DMS79 treated with DMSO at 0.1 percent for 48 hours (cell line): ENCODE data around the gene FAM117B.

Experiments
- DNase-seq: peaks from one replicate; lab custom pipeline; 2025; lab: John Stamatoyannopoulos, UW

Gene FAM117B

GRCh38 chr2:202634556-202635427 is at the start of gene FAM117B:
Gene FAM117B (plus strand): TSS chr2:202634969. CDS start chr2:202635188, 219 bp downstream.
- DNase-seq = peak; percentile 93

DNA sequence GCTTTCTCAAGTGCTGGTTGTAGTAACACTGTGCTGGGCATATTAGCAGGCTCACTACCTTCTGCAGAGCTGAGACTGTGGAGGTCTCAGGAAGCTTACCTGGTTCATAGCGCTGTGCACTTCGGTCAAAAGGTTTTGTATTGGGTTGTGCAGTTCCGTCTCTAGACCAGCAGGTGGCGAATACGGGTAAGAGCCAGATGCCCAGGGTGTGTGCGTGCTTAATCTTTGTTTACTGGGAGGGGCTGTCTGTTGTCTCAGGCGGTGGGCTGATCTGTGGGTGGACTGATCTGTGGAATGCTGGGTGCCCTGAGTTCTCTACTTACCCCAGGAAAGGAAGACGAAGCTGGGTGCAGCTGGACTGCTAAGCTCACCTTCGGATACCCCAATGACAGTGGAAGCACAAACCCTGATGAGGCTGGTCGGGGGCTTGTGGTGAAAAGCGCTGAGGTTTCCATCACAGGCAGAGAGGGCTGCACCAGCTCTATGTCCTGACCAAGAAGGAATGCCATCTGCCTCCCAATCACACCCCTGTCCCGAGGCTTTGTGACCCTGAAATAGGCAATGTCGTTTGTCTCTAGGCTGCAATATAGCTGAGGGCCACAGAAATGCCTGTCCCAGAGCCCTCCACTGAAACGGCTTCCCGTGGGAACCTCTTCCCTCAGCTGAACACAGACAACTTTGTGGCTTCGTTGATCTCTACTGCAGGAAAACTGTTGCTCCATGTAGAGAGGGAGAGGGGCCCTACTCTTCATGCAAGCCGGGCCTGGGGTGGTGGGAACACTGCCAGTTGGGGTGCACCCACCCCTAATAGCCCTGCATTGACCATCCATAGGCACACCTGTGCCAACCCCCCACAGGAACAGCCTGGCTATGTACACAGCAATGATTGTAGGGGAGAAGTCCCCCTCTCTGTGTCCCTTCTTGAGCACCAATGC is 45.9 kb upstream of the FAM117B start:
- peak; percentile 92 for DNase-seq

GRCh38 chr2:202589582-202589949 is 45.2 kb upstream of the FAM117B start:
- no peak for DNase-seq

- no peak for DNase-seq
Observed at GRCh38 chr2:202592566-202592965, 42.2 kb upstream of the FAM117B start.

GRCh38 chr2:202599105-202599504 is 35.7 kb upstream of the FAM117B start:
- no peak for DNase-seq

- no peak for DNase-seq
Observed at GRCh38 chr2:202599911-202600310, 34.9 kb upstream of the FAM117B start.

- no peak for DNase-seq
Observed at GRCh38 chr2:202604699-202605098, 30.1 kb upstream of the FAM117B start.

DNA sequence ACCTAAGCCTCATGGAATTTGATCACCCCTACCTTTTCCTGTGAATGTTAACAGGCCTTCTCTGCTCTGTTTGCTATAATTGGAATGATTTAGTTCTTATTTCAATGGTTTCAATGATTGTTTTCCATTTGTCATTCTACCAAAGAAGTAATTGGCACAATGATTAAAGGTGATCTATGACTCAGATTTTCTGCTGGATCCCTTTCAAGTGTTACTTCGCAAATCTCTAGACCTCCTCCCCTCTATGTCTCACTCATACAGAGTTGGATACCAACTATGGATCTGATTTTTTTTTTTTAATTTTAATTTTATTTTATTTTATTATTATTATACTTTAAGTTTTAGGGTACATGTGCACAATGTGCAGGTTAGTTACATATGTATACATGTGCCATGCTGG is 29.6 kb upstream of the FAM117B start:
- DNase-seq = no peak

GRCh38 chr2:202608142-202608852 is 26.5 kb upstream of the FAM117B start:
- no peak for DNase-seq

DNA sequence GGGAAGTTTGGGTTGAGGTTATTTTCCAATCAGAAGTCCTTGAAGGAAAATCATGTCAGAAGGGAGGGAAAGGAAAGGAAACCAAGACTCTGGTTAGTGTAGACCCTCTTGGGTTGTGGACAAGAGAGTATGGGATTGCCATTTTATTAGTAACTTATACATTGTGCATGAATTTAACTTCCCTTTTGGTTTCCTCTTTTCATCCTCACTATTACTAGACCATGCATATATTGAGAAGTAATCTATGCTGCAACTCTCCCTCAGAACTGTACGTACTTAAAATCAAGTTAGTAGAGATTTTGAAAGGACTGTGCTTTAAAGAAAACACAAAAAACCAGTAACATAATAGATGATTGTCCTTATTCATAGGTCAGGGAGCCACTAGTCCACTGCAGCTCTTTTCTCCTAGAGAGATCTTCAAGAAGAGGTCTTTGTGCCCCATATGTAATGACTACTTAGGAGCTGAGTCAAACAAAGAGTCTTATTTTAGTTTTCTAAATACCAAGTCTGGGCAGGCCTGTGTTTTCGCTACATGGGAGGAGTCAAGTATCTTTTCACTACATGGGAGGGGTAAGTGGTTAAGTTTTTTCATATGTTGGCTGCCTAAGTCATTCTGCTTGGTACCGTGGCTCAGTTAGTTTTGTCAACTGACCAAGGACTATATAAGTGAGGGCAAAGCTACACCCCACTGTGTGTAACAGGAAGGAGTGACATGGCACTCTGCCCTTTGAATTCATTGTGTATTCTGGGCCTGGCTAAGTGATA is 25.2 kb upstream of the FAM117B start:
- DNase-seq = peak; percentile 3

GRCh38 chr2:202610380-202610779 is 24.4 kb upstream of the FAM117B start:
- DNase-seq = no peak

DNA sequence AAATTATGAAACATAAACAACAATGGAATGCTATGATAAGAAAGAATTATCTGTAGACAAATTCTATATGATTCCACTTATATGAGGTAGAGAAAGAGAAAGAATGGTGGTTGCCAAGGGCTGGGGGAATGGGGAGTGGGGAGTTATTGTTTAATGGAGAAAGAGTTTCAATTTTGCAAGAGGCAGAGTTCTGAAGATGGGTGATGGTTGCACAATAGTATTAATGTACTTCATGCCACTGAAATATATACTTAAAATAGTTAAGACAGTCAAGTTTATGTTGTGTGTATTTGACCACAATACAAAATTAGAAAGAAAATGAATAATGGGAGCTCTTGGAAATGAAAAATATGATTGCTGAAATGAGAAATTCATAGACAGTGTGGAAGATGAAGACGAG is 22.6 kb upstream of the FAM117B start:
- DNase-seq = no peak

- no peak for DNase-seq
Observed at GRCh38 chr2:202613479-202613878, 21.3 kb upstream of the FAM117B start.

DNA sequence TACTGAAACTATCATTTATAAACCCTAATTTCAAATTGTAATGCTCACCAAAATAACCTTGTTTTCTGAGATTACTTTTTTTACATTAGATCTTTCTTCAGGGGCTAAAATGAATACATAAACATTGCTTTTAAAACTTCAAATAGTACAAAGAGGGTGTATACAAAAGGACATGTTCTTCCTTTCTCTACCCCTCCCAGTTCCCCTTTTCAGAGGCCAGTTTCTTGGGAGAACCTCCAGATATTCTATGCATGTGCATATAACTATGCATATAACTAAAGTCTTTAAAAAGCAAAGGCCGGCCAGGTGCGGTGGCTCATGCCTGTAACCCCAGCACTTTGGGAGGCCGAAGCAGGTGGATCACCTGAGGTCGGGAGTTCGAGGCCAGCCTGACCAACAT is 10.6 kb upstream of the FAM117B start:
- no peak for DNase-seq

DNA sequence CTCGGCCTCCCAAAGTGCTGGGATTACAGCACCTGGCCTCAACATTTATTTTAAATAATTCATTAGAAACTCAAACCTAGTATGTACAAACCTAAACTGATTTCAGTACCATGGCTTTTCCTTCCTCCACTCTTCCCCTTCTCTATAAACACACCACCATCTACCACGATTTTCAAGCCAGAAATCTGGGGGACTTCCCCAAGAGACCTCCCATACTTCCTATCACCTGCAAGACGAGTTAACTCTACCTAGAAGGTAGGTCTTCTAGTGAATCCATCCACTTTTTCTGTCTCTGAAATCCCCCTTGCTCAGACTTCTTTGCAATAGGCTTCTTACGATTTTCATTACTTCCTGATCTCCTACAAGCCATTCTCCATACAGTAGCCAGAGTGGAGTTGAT is 7.7 kb upstream of the FAM117B start:
- DNase-seq = no peak

GRCh38 chr2:202628646-202629198 is 6.0 kb upstream of the FAM117B start:
- DNase-seq = no peak

DNA sequence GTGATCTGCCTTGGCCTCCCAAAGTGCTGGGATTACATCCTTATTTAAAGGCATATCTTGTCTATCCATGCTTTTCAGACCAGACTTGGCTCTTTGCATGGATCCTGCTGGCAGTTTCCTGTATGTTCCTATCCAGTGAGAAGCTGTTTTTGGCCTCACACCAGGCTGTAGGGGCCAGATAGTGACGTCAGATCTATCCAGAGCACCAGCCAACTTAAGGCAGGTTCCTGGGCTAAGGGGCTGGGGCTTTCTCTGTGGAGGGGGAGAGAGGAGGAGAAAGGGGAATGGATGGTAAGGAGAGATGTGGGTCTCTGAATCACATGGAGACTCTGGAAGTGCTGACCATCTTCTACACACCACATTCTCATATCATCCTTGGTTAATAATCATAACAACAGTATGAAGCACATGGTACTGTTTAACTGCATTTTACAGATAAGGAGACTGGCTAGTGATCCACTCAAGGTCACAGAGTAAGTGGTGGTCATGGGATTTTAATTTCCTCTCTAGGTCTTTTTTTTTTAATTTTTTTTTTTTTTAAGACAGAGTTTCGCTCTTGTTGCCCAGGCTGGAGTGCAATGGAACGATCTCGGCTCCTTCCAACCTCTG is 2.0 kb upstream of the FAM117B start:
- no peak for DNase-seq

- no peak for DNase-seq
Observed at GRCh38 chr2:202633470-202633869, 1.3 kb upstream of the FAM117B start.

GRCh38 chr2:202635428-202636212 is 851 bp downstream of the FAM117B start:
- peak; percentile 82 for DNase-seq

- no peak for DNase-seq
Observed at GRCh38 chr2:202636213-202636513, 1.4 kb downstream of the FAM117B start.
